Testis (tissue), 3 donors: Measurements from ENCODE around the gene TSPAN10. TPM values are rescaled to one million over a fixed set of nuclear protein-coding genes. Genes with fewer than 3 reads are reported as not detected.

Experiments used
- DNase-seq: peaks from one replicate; pipeline ENCODE4 v3.0.0-alpha.2; 2019
- H3K27ac ChIP-seq, 2 donors: fragments of 200-600 bp; sonication (generic); one replicate each; pipeline ENCODE4 v1.5.1; 2019
- H3K27me3 ChIP-seq: fragments of 200-600 bp; sonication (generic); one replicate; pipeline ENCODE4 v1.5.1; 2019
- H3K36me3 ChIP-seq: fragments of 200-600 bp; sonication (generic); one replicate; pipeline ENCODE4 v1.5.1; 2017; ENCODE audit warnings: low read depth; ENCODE audit errors: missing control alignments
- H3K4me1 ChIP-seq: fragments of 200-600 bp; sonication (generic); one replicate; pipeline ENCODE4 v1.5.1; 2019
- H3K4me3 ChIP-seq, 2 donors: fragments of 200-600 bp; sonication (generic); one replicate each; pipeline ENCODE4 v1.5.1; 2017 to 2019
- H3K9me3 ChIP-seq: fragments of 200-600 bp; sonication (generic); one replicate; pipeline ENCODE4 v1.5.1; 2017
- CTCF ChIP-seq, 3 experiments: fragments of 450-650 bp in 2 of 3; fragments of 200-600 bp in 1 of 3; sonication (generic) in 1 of 3; IDR thresholded peaks; one replicate each; pipeline ENCODE4 v1.5.1; 2016 to 2019; ENCODE audit warnings: antibody characterized with exemption in 3 of 3, mild to moderate bottlenecking in 2 of 3, moderate library complexity in 1 of 3
- POLR2A ChIP-seq: fragments of 450-650 bp; IDR thresholded peaks from one replicate; pipeline ENCODE4 v1.6.1; 2017; ENCODE audit warnings: antibody characterized with exemption, mild to moderate bottlenecking, moderate library complexity
- WGBS, 2 donors: methylation state at CpG; one replicate each; pipeline ENCODE4 v1.1.5; 2018; 5-methylcytosine and 5-hydroxymethylcytosine counted together
- intact Hi-C: fragments of 100-400 bp; cut with DNase I; formaldehyde crosslinking; loops from one replicate; pipeline ENCODE4 v1.15.1; 2023; ENCODE audit warnings: low total_unique reads
- polyA plus RNA-seq: library from polyadenylated mRNA; stranded (reverse); fragments of 350-450 nt; fragmentation: Illumina TruSeq; extraction: RNeasy Lipid Tissue Mini Kit (QIAGEN cat#74804); gene quantifications from one replicate; pipeline ENCODE4 v1.2.3, GENCODE V29; 2014; ENCODE audit warnings: low read depth, low replicate concordance; ENCODE audit not compliant: insufficient read depth
- total RNA-seq, 2 donors: library from RNA; depleted of rRNA; stranded (reverse); fragments of >200 nt; gene quantifications; one replicate each; pipeline ENCODE4 v1.2.3, GENCODE V29; 2016

TSPAN10 gene
- total and polyA plus RNA-seq, 3 donors from 2014 or later = 1.2 to 3.1 (median 1.3) TPM

GRCh38 chr17:81593105-81593871 is 43.7 kb upstream of the TSPAN10 start:
- WGBS, 2 donors = 95% methylated on average over 11 of the region's 11 CpGs
- no peak overlapping the region for H3K27ac ChIP-seq
- no peaks in the 10 kb centered on the region for H3K9me3 ChIP-seq
- no peak overlapping the region for H3K4me3 ChIP-seq
- no peaks in the 10 kb centered on the region for H3K4me1 ChIP-seq
- no peak for DNase-seq
- no peaks in the 10 kb centered on the region for H3K27me3 ChIP-seq
- no peaks in the 10 kb centered on the region for H3K36me3 ChIP-seq
- TF ChIP-seq POLR2A = no peak
- TF ChIP-seq CTCF (IDR thresholded peaks at IDR 0.05) = no peak
- intact Hi-C loops = no loop called here

- no peaks in the 10 kb centered on the region for H3K9me3 ChIP-seq
- no peaks in the 10 kb centered on the region for H3K36me3 ChIP-seq
- H3K27me3 ChIP-seq = no peaks in the 10 kb centered on the region
- intact Hi-C loops = no loop called here
- no peak for TF ChIP-seq CTCF (IDR thresholded peaks at IDR 0.05)
- TF ChIP-seq POLR2A = no peak
- H3K27ac ChIP-seq = no peak overlapping the region
- 63 to 72% methylated on average over 10 of the region's 10 CpGs for WGBS, 2 donors
- no peaks in the 10 kb centered on the region for H3K4me1 ChIP-seq
- H3K4me3 ChIP-seq = no peak overlapping the region
- no peak for DNase-seq
Observed at GRCh38 chr17:81599719-81600486, 37.1 kb upstream of the TSPAN10 start.

GRCh38 chr17:81601525-81602120 is 35.4 kb upstream of the TSPAN10 start:
- TF ChIP-seq CTCF (IDR thresholded peaks at IDR 0.05) = peak; percentile 23 to 78 (median 63)
- TF ChIP-seq POLR2A = no peak
- Histone ChIP-seq H3K27me3 (no peaks in the 10 kb centered on the region), H3K36me3 (no peaks in the 10 kb centered on the region), H3K9me3 (no peaks in the 10 kb centered on the region), H3K4me3 (no peak overlapping the region), H3K27ac (no peak overlapping the region), H3K4me1 (no peaks in the 10 kb centered on the region)
- intact Hi-C loops = no loop called here
- DNase-seq = peak; percentile 44
- 47 to 50% methylated on average over 9 of the region's 9 CpGs for WGBS, 2 donors

DNA sequence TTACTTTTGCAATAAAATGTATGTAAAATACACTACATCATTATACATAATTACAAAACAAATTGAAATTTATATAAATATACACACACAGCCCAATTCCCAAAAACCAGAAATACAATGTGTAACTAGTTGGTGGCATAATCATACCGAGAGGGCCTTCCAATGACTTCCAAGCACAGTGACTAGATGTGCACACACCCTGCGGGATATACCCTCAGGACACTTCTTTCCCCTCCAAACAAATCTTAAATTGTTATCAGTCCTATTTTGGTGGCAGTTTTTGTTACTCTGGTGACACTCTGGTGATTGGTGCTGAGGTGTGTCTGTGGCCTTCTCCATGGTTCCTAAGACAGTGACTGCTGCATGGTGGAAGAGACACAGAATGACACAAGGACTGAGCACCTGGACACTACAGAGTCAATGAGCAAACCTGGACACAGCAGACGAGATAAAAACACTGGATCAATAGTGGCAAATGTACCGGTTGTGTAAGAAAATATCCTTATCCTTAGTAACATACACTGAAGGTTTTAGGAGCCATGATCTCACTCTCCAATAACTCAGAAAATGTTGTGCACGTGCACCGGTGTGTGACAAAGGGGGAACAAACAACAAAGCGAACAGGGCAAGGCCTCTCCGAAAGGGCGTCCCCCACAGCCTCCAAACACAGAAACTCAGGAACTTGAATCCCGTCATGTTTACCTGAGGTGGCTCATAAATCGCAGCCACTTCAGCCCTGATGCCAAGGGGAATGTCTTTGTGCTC is 33.0 kb upstream of the TSPAN10 start:
- H3K9me3 ChIP-seq = no peaks in the 10 kb centered on the region
- TF ChIP-seq POLR2A = no peak
- no peak for TF ChIP-seq CTCF (IDR thresholded peaks at IDR 0.05)
- no peaks in the 10 kb centered on the region for H3K36me3 ChIP-seq
- peaks cover 3% of the 10 kb centered on the region for H3K4me1 ChIP-seq
- intact Hi-C loops = no loop called here
- WGBS, 2 donors = 89 to 91% methylated on average over 11 of the region's 11 CpGs
- H3K27me3 ChIP-seq = no peaks in the 10 kb centered on the region
- no peak overlapping the region for H3K27ac ChIP-seq
- no peak for DNase-seq
- H3K4me3 ChIP-seq = no peak overlapping the region
